SKM-1 treated with dmso at 0.1 percent for 144 hours (cell line): Measurements from ENCODE around the gene UBE2Z.
"Not testable (repeated sequence)": the region's sequence is repeated elsewhere in the genome, so short reads cannot be mapped to it uniquely, and the experiment has no call there.

ENCODE experiments used
- DNase-seq: peaks from one replicate; lab custom pipeline; 2025; ENCODE audit not compliant: unreplicated experiment; lab: John Stamatoyannopoulos, UW

The UBE2Z gene

DNA sequence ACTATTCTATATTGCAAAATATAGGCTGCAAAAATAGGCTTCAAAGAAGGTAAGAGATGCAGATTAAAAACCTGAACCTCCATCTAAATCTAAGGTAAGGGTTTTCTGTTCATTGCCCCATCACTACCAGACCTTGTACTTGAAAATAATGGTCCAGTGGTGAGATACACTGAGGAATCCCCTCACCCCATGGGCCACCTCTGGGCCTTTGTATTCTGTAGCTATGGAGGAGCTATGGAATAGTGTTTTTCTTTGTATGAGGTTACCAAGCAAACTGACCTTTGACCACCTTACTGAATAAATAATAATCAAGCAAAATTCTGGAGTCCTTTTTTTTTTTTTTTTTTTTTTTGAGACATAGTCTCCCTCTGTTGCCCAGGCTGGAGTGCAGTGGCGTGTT, 4.8 kb upstream of the UBE2Z start:
- no peak for DNase-seq

DNA sequence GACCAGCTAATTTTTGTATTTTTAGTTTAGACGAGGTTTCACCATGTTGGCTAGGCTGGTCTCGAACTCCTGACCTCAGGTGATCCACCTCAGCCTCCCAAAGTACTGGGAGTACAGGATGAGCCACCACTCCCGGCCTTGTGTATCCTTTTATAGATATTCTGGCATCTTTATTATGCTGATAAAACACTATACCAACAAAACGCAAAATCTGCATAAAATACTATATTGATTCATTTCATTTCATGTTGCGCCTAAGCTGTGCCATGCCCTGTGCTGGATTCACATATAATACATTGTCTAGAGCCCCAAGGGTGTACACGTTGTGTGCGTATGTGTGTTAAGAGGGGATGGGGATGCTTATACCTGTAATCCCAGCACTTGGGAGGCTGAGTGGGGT, 3.8 kb upstream of the UBE2Z start:
- no peak for DNase-seq

DNA sequence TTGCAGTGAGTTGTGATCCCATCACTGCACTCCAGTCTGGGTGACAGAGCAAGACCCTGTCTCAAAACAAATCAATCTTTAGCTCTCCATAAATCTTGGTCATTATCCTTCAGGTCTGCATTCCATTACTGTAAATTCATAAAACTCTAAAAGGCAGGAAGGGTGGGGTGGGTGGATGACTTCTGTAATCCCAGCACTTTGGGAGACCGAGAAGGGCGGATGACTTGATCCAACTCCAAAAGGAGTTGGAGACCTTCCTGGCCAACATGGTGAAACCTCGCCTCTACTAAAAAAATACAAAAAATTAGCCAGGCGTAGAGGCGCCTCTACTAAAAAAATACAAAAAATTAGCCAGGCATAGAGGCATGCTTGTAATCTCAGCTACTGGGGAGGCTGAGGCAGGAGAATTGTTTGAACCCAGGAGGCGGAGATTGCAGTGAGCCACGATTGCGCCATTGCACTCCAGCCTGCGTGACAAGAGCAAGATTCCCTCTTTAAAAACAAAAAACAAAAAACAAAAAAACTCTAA, 2.2 kb upstream of the UBE2Z start:
- no peak for DNase-seq

DNA sequence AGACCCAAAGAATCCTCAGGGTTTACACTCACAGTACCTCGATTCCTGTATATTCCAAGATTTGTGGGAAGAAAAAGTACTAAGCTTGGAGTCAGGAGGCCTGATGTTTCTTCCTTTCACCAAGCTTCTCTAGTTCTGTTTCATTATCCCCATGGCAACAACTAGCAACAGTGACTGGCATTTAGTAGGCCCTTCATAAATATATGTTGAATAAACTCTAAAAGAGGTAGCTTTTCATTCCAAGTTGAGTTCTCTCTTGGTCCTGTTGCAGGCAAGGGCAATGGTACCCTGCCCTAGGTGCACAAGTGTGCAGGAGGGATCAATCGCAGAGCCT, 527 bp upstream of the UBE2Z start:
- peak; percentile 52 for DNase-seq

DNA sequence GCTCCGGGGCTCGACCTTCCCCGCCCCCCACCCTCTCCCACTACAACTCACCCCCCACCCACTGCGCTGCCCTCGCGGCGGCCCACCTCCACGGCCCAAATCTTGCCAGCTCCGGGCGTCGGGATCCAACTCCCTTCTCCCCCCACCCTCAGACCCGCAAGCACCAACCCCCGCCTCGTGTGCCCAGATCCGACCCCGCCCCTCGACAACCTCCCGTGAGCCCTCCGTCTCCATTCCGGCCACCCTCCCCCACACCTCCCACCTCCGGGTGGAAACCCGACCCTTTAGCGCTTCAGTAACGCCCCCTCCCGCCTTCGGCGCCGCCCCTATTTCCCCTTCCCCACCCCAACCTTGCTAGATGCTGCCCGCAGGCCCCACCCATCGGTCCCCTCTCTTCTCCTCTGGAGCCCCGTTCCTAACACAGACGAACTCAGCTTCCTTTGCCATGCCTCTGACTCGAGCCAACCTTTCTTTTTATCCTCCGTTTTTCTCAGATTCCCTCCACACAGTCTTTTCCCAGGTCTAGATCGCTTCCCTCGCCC, 717 bp downstream of the UBE2Z start:
- DNase-seq = peak; percentile 27

DNA sequence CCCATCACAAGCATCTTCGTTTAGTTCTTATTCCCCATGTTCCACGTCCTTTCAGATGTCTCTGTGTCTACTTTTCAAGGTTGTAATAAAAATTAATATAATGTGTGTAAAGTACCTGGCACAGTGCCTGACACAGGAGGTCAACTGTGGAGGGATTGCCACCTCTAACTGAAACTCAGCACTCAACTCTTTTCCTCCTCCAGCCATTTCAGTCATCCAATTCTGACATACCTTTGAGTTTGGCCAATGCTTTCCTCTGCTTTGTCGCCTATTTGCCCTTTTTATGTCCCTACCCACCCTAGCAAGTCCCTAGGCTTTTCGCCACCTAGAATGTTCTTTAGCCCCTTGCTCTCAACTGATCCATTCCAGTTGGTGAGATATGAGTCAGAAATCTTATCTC, 1.6 kb downstream of the UBE2Z start:
- no peak for DNase-seq

DNA sequence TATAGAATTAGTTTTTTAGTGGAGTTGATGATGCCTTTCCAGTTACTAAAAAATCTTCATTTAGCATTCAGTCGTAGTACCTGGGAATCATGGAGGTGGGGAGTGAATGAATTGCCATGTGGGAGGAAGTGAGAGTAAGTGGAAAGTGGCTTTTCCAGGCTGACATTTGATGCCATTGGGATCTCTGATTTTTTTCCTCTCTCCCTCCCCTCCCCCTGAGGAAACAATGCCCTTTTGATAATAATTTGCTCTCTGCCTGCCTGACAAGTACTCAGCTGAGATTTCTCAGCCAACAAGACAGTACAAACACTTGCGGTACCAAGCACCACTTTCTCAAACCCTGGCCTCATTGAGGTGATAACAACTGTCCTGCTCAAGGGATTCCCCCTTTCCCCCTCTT, 2.2 kb downstream of the UBE2Z start:
- DNase-seq = no peak

DNA sequence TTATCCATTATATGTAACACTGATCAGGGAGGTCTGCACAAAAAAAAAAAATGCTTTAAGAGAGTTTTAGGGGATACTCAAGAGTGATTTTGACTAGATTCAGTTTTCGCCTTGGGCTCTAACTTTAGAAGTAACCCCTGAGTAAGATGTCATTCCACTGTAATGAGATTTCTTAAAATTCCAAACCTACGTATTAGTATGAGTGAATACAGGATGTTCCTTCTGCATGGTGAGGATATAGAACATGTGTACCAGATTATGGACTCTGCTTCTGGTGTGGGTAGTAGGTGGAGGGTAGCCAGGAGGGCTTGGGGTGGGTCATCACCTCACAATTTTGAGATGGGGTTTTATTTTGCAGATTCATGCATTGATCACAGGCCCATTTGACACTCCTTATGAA, 4.3 kb downstream of the UBE2Z start:
- no peak for DNase-seq

DNA sequence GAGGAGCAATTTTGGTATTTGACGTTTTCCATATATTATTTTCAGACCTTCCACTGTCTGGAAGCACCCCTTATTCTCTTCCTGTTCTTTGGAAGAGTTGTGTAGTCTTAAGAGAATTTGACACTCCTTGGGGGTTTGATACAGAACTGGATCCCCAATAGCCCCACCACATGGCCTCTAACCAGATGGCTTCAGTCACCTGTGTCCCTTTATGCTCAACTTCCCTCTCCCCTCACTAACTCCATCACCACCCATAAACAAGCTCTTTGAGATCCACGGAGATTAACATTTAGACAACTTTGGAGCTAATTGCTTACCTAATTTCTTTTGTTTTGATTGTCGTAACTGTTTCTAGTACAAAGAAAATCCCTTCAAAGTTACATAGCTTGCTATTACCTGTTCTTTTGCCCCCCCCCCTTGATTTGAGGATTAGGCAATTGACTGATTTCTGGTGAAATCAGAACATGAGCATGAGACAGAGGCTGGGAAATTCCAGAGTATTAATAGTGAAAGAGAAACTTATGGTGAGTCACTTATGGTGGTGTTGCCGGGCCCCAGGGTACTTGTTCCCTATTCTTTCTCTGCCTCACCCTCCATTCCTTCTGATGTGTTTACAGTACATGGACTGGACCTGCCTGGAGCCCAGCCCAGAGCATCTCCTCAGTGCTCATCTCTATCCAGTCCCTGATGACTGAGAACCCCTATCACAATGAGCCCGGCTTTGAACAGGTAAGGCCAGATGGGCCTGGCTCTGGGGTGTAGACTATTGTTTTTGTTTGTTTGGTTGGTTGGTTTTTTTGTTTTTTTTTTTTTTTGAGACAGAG, 7.5 kb downstream of the UBE2Z start:
- no peak for DNase-seq

DNA sequence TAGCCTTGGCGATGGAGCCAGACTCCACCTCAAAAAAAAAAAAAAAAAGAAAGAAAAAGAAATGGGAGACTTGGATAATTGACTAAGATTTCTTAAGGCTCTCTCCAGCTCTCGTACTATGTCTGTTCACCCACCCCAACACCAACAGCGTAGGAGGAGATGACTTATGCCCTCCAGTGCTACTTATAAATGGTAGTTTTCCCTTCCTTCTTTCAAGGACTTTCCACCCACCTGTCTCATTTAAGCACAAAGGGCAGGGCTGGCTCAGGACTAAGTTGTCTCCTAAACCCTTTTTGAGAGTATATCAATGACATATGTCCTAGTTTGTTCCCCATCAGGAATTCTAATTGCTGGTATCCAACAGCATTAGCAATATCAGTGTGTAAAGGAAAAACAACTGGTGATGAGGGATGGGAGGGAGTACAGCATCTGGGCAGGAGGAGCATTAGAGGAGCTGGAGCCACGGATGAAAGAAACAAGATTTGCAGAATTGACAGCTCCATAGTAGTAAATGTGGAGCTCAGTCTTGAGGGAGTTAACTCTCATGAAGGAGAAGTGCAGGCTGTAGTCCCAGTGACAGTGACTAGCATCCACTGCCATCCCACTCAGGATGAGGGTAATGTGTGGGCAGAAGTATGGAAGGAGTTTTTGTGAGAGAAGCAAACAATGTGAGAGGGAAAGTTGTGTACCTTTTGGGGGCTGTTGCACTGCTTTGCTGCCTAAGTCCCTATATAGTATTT, 17.2 kb downstream of the UBE2Z start:
- DNase-seq = no peak

DNA sequence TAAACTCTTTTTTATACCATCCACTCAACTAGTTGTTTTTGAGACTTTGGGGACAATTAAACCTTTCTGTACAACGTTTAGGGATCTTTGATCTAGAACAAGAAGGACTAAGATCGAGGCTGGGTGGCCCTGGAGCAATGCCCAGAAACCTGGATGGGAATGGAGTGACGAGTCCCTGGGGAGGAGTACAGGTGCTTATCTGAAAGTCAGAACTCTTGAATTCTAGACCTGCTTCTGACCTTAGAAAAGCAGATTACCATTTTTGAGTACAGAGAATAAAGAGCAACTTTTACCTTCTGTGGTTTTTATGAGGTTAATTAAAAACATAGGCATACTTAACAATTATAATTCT, 17.8 kb downstream of the UBE2Z start:
- DNase-seq = no peak

DNA sequence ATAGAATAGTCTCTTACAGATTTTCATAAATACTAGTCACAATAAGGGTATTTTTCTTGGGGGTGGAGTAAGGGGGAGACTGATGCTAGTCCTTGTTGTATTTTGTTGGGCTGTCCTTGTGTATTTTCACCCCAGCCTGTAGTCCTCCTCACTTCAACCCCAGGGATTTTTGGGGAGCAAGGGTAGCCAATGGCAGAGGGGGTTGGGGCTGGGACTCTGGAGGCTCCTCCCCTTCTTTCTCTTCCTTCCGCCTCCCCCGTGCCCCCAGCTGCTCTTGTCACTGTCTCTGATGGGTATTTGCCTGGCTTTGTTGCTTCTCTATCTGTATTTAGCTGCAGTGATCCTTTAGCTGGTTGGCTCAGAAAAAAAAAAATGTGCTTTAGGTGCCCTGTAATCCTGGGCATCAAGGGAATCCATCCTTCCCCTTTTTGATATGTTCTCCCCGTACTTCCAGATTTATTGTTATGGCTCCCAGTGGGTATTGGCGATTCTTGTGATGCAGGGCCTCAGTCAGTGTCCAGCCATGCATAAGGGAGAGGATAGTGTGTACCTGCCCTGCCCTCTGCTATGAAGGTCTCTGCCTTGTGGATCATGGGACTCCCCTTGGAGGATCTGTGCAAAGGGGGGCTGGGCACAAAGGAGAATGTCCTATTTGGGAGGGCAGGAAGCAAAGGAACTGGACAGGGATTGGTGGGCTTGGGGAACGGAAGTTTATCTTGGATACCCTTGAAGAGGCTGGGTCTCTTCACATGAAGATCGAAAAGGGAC, 20.0 kb downstream of the UBE2Z start:
- DNase-seq = no peak

DNA sequence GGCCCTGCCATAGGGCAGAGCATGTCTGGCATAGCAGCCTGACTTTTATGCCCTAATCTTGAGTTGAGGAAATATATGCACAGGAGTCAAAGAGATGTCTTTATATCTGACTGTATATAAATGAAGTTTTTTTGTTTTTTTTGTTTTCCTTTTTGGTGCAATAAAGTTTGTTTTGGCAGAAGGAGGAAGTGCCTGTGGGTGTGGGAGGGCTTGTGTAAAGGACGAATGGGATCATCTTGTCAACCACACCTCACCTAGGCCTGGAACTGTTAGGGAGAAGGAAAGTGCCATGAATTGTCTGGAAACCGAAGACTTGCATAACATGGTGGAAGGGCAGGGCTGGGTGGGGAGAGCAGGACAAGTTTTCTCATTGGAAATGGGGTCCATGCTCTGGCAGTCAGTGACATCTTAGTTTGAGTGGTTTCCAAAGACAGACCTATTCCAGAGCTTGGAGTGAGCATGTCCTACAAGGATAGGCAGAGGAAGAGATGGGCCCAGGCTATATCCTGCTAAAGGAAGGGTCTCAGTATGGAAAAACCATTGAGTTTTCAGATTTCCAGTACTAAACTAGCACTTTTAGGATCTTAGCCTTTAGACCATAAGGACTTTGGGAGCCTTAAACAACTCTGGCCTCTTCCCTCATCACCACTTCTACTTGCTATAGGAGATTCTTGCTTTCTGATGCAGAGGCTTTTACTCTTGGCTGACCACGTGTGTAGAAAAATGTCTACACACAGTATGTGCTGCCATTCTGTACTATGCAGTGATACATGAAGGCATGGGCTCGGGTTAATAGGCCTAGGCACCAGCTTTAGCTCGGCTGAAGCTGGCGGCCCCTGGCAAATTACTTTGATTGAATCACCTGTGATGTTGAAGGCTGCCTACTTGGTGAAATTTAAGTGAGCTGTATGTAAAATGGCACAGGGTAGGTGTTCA, 20.9 kb downstream of the UBE2Z start:
- DNase-seq = no peak

DNA sequence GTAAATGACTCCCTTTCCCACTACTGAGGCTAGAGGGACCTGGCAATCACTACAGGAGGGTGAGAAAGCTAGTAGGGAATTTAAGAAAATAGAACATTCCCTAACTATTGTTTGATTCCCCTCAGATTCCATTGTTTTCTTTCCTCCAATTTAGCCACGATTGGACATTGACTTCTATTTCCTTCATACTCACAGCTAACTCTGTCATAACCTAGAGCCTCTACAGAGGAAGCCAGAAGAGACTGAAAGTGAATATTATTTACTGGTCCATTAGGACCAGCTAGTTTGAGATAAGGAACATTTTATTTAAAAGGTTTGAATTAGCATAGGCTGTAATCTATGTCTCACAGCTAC, 21.6 kb downstream of the UBE2Z start:
- no peak for DNase-seq

DNA sequence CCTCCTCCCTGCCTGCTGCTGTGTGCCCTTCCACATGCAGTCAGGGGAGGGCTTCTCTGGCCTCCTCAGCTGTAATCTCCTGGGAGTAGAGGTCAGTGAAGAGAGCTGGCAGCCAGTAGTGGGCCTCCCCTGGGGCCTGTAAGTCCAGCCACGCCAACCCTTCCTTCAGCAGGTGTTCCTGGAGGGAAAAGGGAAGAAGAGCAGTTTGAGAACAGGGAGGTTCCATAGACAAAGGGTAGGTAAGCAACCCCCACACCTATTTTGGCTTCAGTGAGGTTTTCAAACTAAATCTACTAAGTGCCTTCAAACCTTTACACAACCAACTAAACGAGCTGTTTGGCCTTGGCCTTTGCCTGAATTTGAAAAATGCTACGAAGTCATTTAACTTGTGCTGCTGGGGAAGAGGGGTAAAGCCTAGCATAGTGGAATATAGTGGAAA, 22.2 kb downstream of the UBE2Z start:
- no peak for DNase-seq

DNA sequence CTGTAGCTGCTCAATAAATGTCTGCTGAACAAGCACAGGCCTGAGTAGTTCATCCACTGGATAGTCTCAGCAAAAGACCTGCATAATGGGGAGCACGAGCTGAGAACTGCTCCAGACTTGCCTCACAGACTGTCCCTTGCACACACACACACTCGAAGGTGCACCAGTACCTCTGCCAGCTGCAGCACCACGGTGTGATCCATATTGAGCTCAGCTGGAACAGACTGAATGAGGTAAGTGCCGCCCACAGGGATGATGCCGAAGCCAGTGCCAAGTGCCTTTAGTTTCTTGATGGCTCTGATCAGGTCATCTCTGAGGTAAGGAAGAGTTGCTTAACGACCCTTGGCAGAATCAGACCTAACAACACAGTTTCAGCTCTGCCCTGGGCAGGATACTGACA, 24.8 kb downstream of the UBE2Z start:
- DNase-seq = no peak

DNA sequence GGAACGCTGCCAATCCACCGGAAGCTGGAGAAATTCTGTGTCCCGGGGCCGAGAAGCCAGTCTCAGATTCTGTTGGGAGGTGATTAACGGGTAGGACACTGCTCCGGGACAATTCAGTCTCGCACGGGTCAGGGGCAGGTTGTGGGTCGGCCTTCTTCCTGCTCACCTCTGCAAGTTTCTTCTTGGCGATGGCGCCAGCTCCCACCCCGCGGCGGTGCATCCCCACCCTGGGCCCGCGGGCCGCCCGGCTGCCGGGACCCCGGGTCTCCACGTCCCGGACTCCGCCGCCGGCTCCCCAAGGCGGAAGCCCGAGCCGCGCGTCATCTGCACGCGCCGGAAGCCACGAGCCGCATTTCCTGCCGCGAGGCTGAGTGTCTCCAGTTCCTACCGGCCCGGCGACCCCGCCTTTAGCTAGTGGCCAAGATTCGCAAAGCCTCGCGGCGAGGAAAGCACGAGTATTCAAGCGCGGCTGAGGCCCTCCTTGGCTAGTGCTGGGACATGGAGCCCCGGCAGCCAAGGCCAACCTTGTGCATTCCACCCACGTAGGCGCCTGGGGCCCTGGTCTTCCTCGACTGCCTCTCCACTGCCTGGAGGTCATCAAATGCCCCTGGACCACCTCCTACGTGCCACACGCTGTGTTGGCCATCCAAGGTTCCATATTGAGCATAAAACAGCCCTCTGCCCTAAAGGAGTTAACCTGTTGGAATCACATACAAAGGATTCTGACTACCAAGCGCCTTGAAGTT, 36.5 kb downstream of the UBE2Z start, which contains the start of gene SNF8:
TSS of gene SNF8 (minus strand) at position 328 of the 746 bp plus-strand sequence. CDS start at position 220, 108 bp downstream.
- DNase-seq = peak; percentile 78

DNA sequence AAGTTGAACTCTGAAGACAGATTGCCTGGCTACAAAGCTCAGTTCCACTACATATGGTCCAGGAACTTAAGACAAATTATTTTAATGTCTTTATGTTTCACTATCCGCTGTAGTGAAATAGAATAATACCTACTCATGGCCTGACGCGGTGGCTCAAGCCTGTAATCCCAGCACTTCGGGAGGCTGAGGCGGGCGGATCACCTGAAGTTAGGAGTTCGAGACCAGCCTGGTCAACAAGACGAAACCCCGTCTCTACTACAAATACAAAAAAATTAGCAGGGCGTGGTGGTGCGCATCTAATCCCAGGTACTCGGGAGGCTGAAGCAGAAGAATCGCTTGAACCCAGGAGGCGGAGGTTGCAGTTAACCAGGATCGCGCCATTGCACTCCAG, 37.0 kb downstream of the UBE2Z start:
- not testable (repeated sequence) for DNase-seq

DNA sequence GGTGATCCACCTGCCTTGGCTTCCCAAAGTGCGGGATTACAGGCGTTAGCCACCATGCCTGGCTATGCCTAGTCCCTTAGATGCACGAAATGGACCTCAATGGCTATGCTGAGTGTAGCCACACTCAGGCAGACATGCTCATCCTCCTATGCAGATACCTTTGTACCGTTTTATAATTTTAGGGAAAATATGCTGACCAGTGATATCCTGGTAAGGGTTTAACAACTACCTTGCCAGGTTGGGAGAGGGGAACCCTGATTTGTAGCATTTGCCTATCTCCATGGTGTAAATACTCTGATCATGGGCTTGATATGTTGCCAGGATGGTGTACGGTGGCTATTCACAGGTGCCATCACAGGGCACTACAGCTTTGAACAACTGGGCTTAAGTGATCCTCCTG, 43.4 kb downstream of the UBE2Z start:
- no peak for DNase-seq

DNA sequence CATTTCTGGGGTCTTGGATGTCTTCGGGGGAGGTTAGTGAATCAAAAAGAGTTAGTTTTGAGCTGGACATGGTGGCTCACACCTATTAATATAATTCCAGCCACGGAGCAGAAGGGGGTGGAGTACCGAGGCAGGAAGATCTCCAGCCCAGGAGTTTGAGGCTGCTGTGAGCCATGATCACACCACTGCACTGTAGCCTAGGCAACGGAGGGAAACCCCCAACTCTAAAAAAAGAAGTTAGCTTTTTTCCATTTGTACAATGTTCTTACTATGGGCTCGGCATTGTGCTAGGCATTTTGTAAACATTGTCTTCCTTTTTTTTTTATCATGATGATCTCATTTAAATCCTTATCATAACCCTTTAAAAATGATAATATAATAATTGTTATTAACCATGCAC, 44.7 kb downstream of the UBE2Z start:
- DNase-seq = no peak
